HepG2 (cell line): ENCODE results near the gene FSD1. TPM values are rescaled to one million over a fixed set of nuclear protein-coding genes. Genes with fewer than 3 reads are reported as not detected.

ENCODE experiments used
- ATAC-seq: fragments of 200-7000 bp; cut with Tn5 transposase; 3 replicates; pipeline ENCODE4 v1.9.1; 2020; ENCODE audit warnings: mild to moderate bottlenecking, moderate library complexity
- BruUV-seq: library from RNA; stranded (reverse); fragments of 400-500 nt; replicated peaks from 2 replicates; lab custom pipeline; 2021; lab: Mats Ljungman, UMichigan
- CTCF ChIA-PET: fragments of 300-600 bp; formaldehyde crosslinking; extraction: SDS; loops from one replicate; lab custom pipeline; 2021; ENCODE audit warnings: low total read pairs, inconsistent platforms, low intra/inter-chr PET ratio; lab: Yijun Ruan, JAX
- POLR2A ChIA-PET: fragments of 350-600 bp; sonication (Branson Sonifier 250); formaldehyde crosslinking; loops from one replicate; lab custom pipeline; 2020; ENCODE audit warnings: antibody characterized with exemption, inconsistent platforms; lab: Yijun Ruan, JAX
- DNase-seq: peaks from one replicate; pipeline ENCODE4 v3.0.0-alpha.2; 2015; ENCODE audit warnings: low spot score
- FAIRE-seq: peaks from 3 replicates; lab custom pipeline; 2011; peaks lifted over from hg19 to GRCh38; lab: Jason Lieb, UNC
- H2AFZ ChIP-seq: one replicate; pipeline ENCODE4 v1.6.1; 2011; ENCODE audit warnings: low read length, inconsistent platforms
- H3K27ac ChIP-seq: fragments of 300-600 bp; 3 replicates; pipeline ENCODE4 v1.8.0; 2011; ENCODE audit warnings: mixed run types, mild to moderate bottlenecking, mixed read lengths, low read length, inconsistent platforms; ENCODE audit not compliant: insufficient read depth; ENCODE audit errors: extremely low read length
- H3K27me3 ChIP-seq, 2 experiments: fragments of 200-600 bp in 1 of 2; 2 replicates in 1 of 2; 3 replicates in 1 of 2; pipeline versions ENCODE4 v1.6.0 to v1.8.0; 2011; ENCODE audit warnings: low read length in 2 of 2, mild to moderate bottlenecking in 2 of 2, moderate library complexity in 2 of 2, inconsistent platforms in 1 of 2; ENCODE audit not compliant: insufficient read depth in 2 of 2, control insufficient read depth in 1 of 2
- H3K36me3 ChIP-seq, 2 experiments: fragments of 200-600 bp in 1 of 2; replicated peaks in 1 of 2; 2 replicates in 1 of 2; 3 replicates in 1 of 2; pipeline versions ENCODE4 v1.5.1 to v1.8.0; 2011; ENCODE audit warnings: low read length in 2 of 2, inconsistent platforms in 1 of 2; ENCODE audit not compliant: insufficient read depth in 2 of 2, control insufficient read depth in 1 of 2
- H3K4me1 ChIP-seq: 2 replicates; pipeline ENCODE4 v1.5.1; 2012; ENCODE audit warnings: low read length, inconsistent platforms; ENCODE audit not compliant: insufficient read depth
- H3K4me2 ChIP-seq: 2 replicates; pipeline ENCODE4 v1.6.0; 2011; ENCODE audit warnings: low read depth, low read length, inconsistent platforms
- H3K4me3 ChIP-seq, 3 experiments: fragments of 200-600 bp in 1 of 3; sonication (generic), shearing (Covaris generic) in 1 of 3; replicated peaks in 1 of 3; 2 replicates each; pipeline ENCODE4 v1.5.1; 2011 to 2016; ENCODE audit warnings: low read length in 3 of 3, inconsistent platforms in 2 of 3, low read depth in 2 of 3, mild to moderate bottlenecking in 2 of 3, control low read depth in 1 of 3, mixed read lengths in 1 of 3; ENCODE audit not compliant: insufficient read depth in 1 of 3
- H3K79me2 ChIP-seq: one replicate; pipeline ENCODE4 v1.6.1; 2011; ENCODE audit warnings: low read length, inconsistent platforms; ENCODE audit not compliant: insufficient read depth
- H3K9ac ChIP-seq: 2 replicates; pipeline ENCODE4 v1.6.0; 2011; ENCODE audit warnings: mild to moderate bottlenecking, low read depth, low read length, inconsistent platforms; ENCODE audit not compliant: insufficient read depth
- H3K9me3 ChIP-seq: 2 replicates; pipeline ENCODE4 v1.5.1; 2012; ENCODE audit warnings: mild to moderate bottlenecking, low read length
- H4K20me1 ChIP-seq: 2 replicates; pipeline ENCODE4 v1.6.0; 2011; ENCODE audit warnings: inconsistent platforms, mild to moderate bottlenecking, low read length, moderate library complexity; ENCODE audit not compliant: insufficient read depth
- ATM ChIP-seq: fragments of 450-650 bp; IDR thresholded peaks from 2 replicates; pipeline ENCODE4 v1.7.1; 2017; ENCODE audit warnings: mild to moderate bottlenecking, borderline replicate concordance
- BCL3 ChIP-seq: sonication (generic); formaldehyde crosslinking; IDR thresholded peaks from 2 replicates; pipeline ENCODE4 v1.5.1; 2020; ENCODE audit warnings: mild to moderate bottlenecking, missing genetic modification reagents, moderate library complexity
- EHMT2 ChIP-seq: fragments of 200-600 bp; sonication (generic); IDR thresholded peaks from 2 replicates; pipeline ENCODE4 v1.7.0; 2017; ENCODE audit warnings: antibody characterized with exemption, low read depth, low read length, borderline replicate concordance
- ELK4 ChIP-seq: sonication (generic); formaldehyde crosslinking; IDR thresholded peaks from 2 replicates; pipeline ENCODE4 v1.9.0; 2021; ENCODE audit warnings: missing genetic modification reagents, borderline replicate concordance
- FOXO1 ChIP-seq: sonication (generic); formaldehyde crosslinking; IDR thresholded peaks from 2 replicates; pipeline ENCODE4 v1.4.0; 2020; ENCODE audit warnings: missing genetic modification reagents
- NRL ChIP-seq: sonication (generic); formaldehyde crosslinking; IDR thresholded peaks from 2 replicates; pipeline ENCODE4 v1.5.0; 2020; ENCODE audit warnings: missing genetic modification reagents, mild to moderate bottlenecking, moderate library complexity, borderline replicate concordance
- RERE ChIP-seq: IDR thresholded peaks from 2 replicates; pipeline ENCODE4 v1.6.1; 2016; ENCODE audit warnings: low read depth, missing genetic modification reagents, missing compliant biosample characterization
- THYN1 ChIP-seq: sonication (generic); formaldehyde crosslinking; IDR thresholded peaks from 2 replicates; pipeline ENCODE4 v1.8.1; 2023; ENCODE audit warnings: low read depth, mild to moderate bottlenecking, moderate library complexity, missing genetic modification reagents, borderline replicate concordance
- ZNF570 ChIP-seq: sonication (generic); formaldehyde crosslinking; IDR thresholded peaks from 2 replicates; pipeline ENCODE4 v1.4.0; 2020; ENCODE audit warnings: mild to moderate bottlenecking, missing genetic modification reagents, borderline replicate concordance
- ZNF644 ChIP-seq: IDR thresholded peaks from 2 replicates; pipeline ENCODE4 v1.6.1; 2016; ENCODE audit warnings: low read depth
- ZNF749 ChIP-seq: sonication (generic); formaldehyde crosslinking; IDR thresholded peaks from 2 replicates; pipeline ENCODE4 v1.8.0; 2022; ENCODE audit warnings: mild to moderate bottlenecking, missing genetic modification reagents, moderate library complexity, borderline replicate concordance
- WGBS: methylation state at CpG from one replicate; pipeline ENCODE4 v1.1.6; 2017; ENCODE audit warnings: low lambda C conversion rate; 5-methylcytosine and 5-hydroxymethylcytosine counted together
- in situ Hi-C: cut with HindIII; loops from 2 replicates; pipeline ENCODE4 v1.10.0; 2017; ENCODE audit warnings: low pct_unique_long_range_greater_than_20kb; ENCODE audit not compliant: extremely low pct_ligation_motif_present
- intact Hi-C: fragments of 100-400 bp; cut with micrococcal nuclease; formaldehyde crosslinking; loops from one replicate; pipeline ENCODE4 v1.10.0; 2022; ENCODE audit not compliant: unreplicated experiment
- polyA plus RNA-seq, 8 experiments: library from polyadenylated mRNA; depleted of rRNA in 3 of 8; stranded (reverse) in 7 of 8; unstranded in 1 of 8; fragments of >200 nt; fragmentation: Illumina TruSeq in 4 of 8; extraction: Trizol in 4 of 8; gene quantifications; 2 replicates each; pipeline versions ENCODE4 v1.2.1 to v1.2.3, GENCODE V29; 2011 to 2016; ENCODE audit warnings: low read depth in 4 of 8, missing spikeins in 1 of 8, mixed read lengths in 1 of 8; ENCODE audit not compliant: insufficient read depth in 1 of 8
- total RNA-seq, 5 experiments: library from RNA; depleted of rRNA; stranded (reverse); fragments of >200 nt; fragmentation: Illumina TruSeq; extraction: Trizol; gene quantifications; 2 replicates each; pipeline ENCODE4 v1.2.3, GENCODE V29; 2016; ENCODE audit warnings: low read depth in 1 of 5

The FSD1 gene
- total and polyA plus RNA-seq, 2 of the 13 experiments (the other 11 are each of a cell fraction or from before 2014, with no cell fraction given) = 0.29 to 0.66 TPM

GRCh38 chr19:4267901-4268815, 36.2 kb upstream of the FSD1 start (continued):
- TF ChIP-seq ATM = no peak
- TF ChIP-seq ZNF749 (CRISPR knock-in tag) = no peak
- TF ChIP-seq NRL (CRISPR knock-in tag) = peak; percentile 60; the same call in 1 of the 2 replicates
- no peak for TF ChIP-seq EHMT2
- no peak for TF ChIP-seq ELK4 (CRISPR knock-in tag)

- DNase-seq (no peak), FAIRE-seq (peak; percentile 8), ATAC-seq (peak; percentile 7; the same call in 1 of the 3 replicates)
- intact Hi-C loops = loop anchor here (5.0 kb wide), 1 partner anchor 133 kb away; the partner anchor contains the start of genes CHAF1A and SH3GL1
- no peaks in the 10 kb centered on the region for H3K27me3 ChIP-seq
- H3K4me3 ChIP-seq = no peak overlapping the region
- H3K79me2 ChIP-seq = no peaks in the 10 kb centered on the region
- peak overlapping the region; percentile 73 for H3K27ac ChIP-seq
- ChIA-PET CTCF (interaction anchor here (3.2 kb wide), 1 partner anchor 84 kb away, joined by 41 read pairs; no protein-coding TSS in a partner anchor), POLR2A (interaction anchor here (0.7 to 2.8 kb wide), 8 partner anchors 15 to 189 kb away, joined by 3 to 23 read pairs (median 4); partner anchors contain the start of genes MPND, STAP2, UBXN6 and YJU2)
- BruUV-seq = no TSS peak
- H2AFZ ChIP-seq = no peak overlapping the region
- no peak overlapping the region for H3K4me2 ChIP-seq
- WGBS = 85% methylated on average over 10 of the region's 13 CpGs
- no peak overlapping the region for H3K9ac ChIP-seq
- peaks cover 6 to 9% of the 10 kb centered on the region in 2 experiments; a peak in 3 of 5 replicates for H3K36me3 ChIP-seq
- H4K20me1 ChIP-seq = no peaks in the 10 kb centered on the region
- in situ Hi-C loops = loop anchor here (5.0 kb wide), 1 partner anchor 83 kb away; no protein-coding TSS in a partner anchor
- H3K4me1 ChIP-seq = peaks cover 20% of the 10 kb centered on the region
- H3K9me3 ChIP-seq = no peaks in the 10 kb centered on the region
- TF ChIP-seq BCL3 (CRISPR knock-in tag) = no peak
- TF ChIP-seq FOXO1 (CRISPR knock-in tag) = no peak
- TF ChIP-seq ZNF570 = no peak
- no peak for TF ChIP-seq THYN1
- no peak for TF ChIP-seq RERE (CRISPR knock-in tag)
- TF ChIP-seq ZNF644 = no peak
Observed at GRCh38 chr19:4268816-4269430, 35.5 kb upstream of the FSD1 start.
